ENCODE measurements around the gene VIPAS39.

- TF ChIP-seq, protein P1, sequence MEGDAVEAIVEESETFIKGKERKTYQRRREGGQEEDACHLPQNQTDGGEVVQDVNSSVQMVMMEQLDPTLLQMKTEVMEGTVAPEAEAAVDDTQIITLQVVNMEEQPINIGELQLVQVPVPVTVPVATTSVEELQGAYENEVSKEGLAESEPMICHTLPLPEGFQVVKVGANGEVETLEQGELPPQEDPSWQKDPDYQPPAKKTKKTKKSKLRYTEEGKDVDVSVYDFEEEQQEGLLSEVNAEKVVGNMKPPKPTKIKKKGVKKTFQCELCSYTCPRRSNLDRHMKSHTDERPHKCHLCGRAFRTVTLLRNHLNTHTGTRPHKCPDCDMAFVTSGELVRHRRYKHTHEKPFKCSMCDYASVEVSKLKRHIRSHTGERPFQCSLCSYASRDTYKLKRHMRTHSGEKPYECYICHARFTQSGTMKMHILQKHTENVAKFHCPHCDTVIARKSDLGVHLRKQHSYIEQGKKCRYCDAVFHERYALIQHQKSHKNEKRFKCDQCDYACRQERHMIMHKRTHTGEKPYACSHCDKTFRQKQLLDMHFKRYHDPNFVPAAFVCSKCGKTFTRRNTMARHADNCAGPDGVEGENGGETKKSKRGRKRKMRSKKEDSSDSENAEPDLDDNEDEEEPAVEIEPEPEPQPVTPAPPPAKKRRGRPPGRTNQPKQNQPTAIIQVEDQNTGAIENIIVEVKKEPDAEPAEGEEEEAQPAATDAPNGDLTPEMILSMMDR (conservative IDR thresholded peaks at IDR 0.05; ENCODE audit: low read depth, low read length) = no peak
- no peak for TF ChIP-seq EZH2 (IDR thresholded peaks at IDR 0.05; ENCODE audit: borderline replicate concordance, low read depth, low read length, poor library complexity, severe bottlenecking)
These were observed 999 bp upstream of the VIPAS39 start for GRCh38 chr14:77458249-77458950.

All from A673 (cell line).